Liver (tissue), 9 donors: ENCODE results near the gene LMNTD2. TPM values are rescaled to one million over a fixed set of nuclear protein-coding genes. Genes with fewer than 3 reads are reported as not detected.

Source experiments
- DNase-seq: peaks from one replicate; pipeline ENCODE4 v3.0.0-alpha.2; 2017; ENCODE audit warnings: low spot score
- H3K27ac ChIP-seq, 2 donors: one replicate each; pipeline ENCODE4 v1.7.0; 2013; ENCODE audit warnings: inconsistent platforms in 2 of 2, low read length in 2 of 2, control low read depth in 1 of 2, low read depth in 1 of 2, mild to moderate bottlenecking in 1 of 2
- H3K27me3 ChIP-seq, 4 donors: one replicate each; pipeline versions ENCODE4 v1.6.1 to v1.7.0; 2013; ENCODE audit warnings: low read length in 3 of 4, inconsistent platforms in 1 of 4, mild to moderate bottlenecking in 1 of 4, moderate library complexity in 1 of 4; ENCODE audit not compliant: control insufficient read depth in 4 of 4, insufficient read depth in 4 of 4
- H3K36me3 ChIP-seq, 4 donors: one replicate each; pipeline versions ENCODE4 v1.6.1 to v1.7.0; 2013; ENCODE audit warnings: low read length in 3 of 4, mild to moderate bottlenecking in 3 of 4, low read depth in 1 of 4, moderate library complexity in 1 of 4; ENCODE audit not compliant: control insufficient read depth in 4 of 4, insufficient read depth in 3 of 4
- H3K4me1 ChIP-seq, 4 donors: one replicate each; pipeline versions ENCODE4 v1.6.1 to v1.7.0; 2013; ENCODE audit warnings: low read length in 3 of 4, mild to moderate bottlenecking in 3 of 4, moderate library complexity in 1 of 4; ENCODE audit not compliant: control insufficient read depth in 4 of 4, insufficient read depth in 4 of 4
- H3K4me3 ChIP-seq, 3 donors: one replicate each; pipeline versions ENCODE4 v1.6.1 to v1.7.0; 2013; ENCODE audit warnings: low read length in 3 of 3, control low read depth in 1 of 3, low read depth in 1 of 3, mild to moderate bottlenecking in 1 of 3
- H3K9ac ChIP-seq, 2 donors: one replicate each; pipeline ENCODE4 v1.7.0; 2013; ENCODE audit warnings: low read length in 2 of 2, mild to moderate bottlenecking in 2 of 2, moderate library complexity in 2 of 2, control low read depth in 1 of 2, low read depth in 1 of 2
- H3K9me3 ChIP-seq, 4 donors: one replicate each; pipeline versions ENCODE4 v1.6.1 to v1.7.0; 2013; ENCODE audit warnings: low read length in 3 of 4; ENCODE audit not compliant: control insufficient read depth in 4 of 4
- ATF3 ChIP-seq: IDR thresholded peaks from 2 replicates; pipeline ENCODE4 v1.6.1; 2016; ENCODE audit warnings: antibody characterized with exemption
- CTCF ChIP-seq: fragments of 150-350 bp; IDR thresholded peaks from 2 replicates; pipeline ENCODE4 v1.5.1; 2017; ENCODE audit warnings: improper control_type of control experiment, low read depth, low read length; ENCODE audit not compliant: missing input control
- EGR1 ChIP-seq, 2 donors: IDR thresholded peaks; 2 replicates each; pipeline ENCODE4 v1.6.1; 2016 to 2018; ENCODE audit warnings: antibody characterized with exemption in 2 of 2, low read depth in 2 of 2
- FOXA1 ChIP-seq: IDR thresholded peaks from 2 replicates; pipeline ENCODE4 v1.6.1; 2016; ENCODE audit warnings: antibody characterized with exemption
- FOXA2 ChIP-seq: IDR thresholded peaks from 2 replicates; pipeline ENCODE4 v1.6.1; 2016; ENCODE audit warnings: antibody characterized with exemption
- GABPA ChIP-seq, 2 donors: IDR thresholded peaks in 1 of 2; conservative IDR thresholded peaks in 1 of 2; 2 replicates each; pipeline ENCODE4 v1.6.1; 2016; ENCODE audit warnings: antibody characterized with exemption in 2 of 2, mild to moderate bottlenecking in 1 of 2, moderate library complexity in 1 of 2
- HNF4A ChIP-seq, 2 donors: conservative IDR thresholded peaks; 2 replicates each; pipeline ENCODE4 v1.6.1; 2016; ENCODE audit warnings: antibody characterized with exemption in 2 of 2, mild to moderate bottlenecking in 2 of 2
- HNF4G ChIP-seq: IDR thresholded peaks from 2 replicates; pipeline ENCODE4 v1.6.1; 2016; ENCODE audit warnings: antibody characterized with exemption
- JUND ChIP-seq, 2 donors: IDR thresholded peaks; 2 replicates each; pipeline ENCODE4 v1.6.1; 2016; ENCODE audit warnings: antibody characterized with exemption in 2 of 2
- NR2F2 ChIP-seq: IDR thresholded peaks from 2 replicates; pipeline ENCODE4 v1.6.1; 2016; ENCODE audit warnings: antibody characterized with exemption
- RAD21 ChIP-seq, 2 donors: IDR thresholded peaks; 2 replicates each; pipeline ENCODE4 v1.6.1; 2016; ENCODE audit warnings: antibody characterized with exemption in 2 of 2, mild to moderate bottlenecking in 2 of 2
- REST ChIP-seq: IDR thresholded peaks from 2 replicates; pipeline ENCODE4 v1.6.1; 2016; ENCODE audit warnings: antibody characterized with exemption, mild to moderate bottlenecking
- RXRA ChIP-seq, 2 donors: IDR thresholded peaks; 2 replicates each; pipeline ENCODE4 v1.6.1; 2017 to 2018; ENCODE audit warnings: antibody characterized with exemption in 2 of 2, mild to moderate bottlenecking in 1 of 2
- SP1 ChIP-seq: IDR thresholded peaks from 2 replicates; pipeline ENCODE4 v1.6.1; 2018; ENCODE audit warnings: antibody characterized with exemption, mild to moderate bottlenecking
- TAF1 ChIP-seq: conservative IDR thresholded peaks from 2 replicates; pipeline ENCODE4 v1.6.1; 2016; ENCODE audit warnings: antibody characterized with exemption, mild to moderate bottlenecking
- YY1 ChIP-seq: IDR thresholded peaks from 2 replicates; pipeline ENCODE4 v1.6.1; 2016; ENCODE audit warnings: antibody characterized with exemption, mild to moderate bottlenecking
- ZBTB33 ChIP-seq: IDR thresholded peaks from 2 replicates; pipeline ENCODE4 v1.6.1; 2016; ENCODE audit warnings: antibody characterized with exemption
- WGBS: extraction: QIAGEN DNeasy Blood & Tissue Kit; methylation state at CpG from one replicate; pipeline ENCODE4 v1.1.7; 2013; 5-methylcytosine and 5-hydroxymethylcytosine counted together
- polyA plus RNA-seq, 2 donors: library from polyadenylated mRNA; stranded (reverse) in 1 of 2; unstranded in 1 of 2; fragments of 200-250 nt in 1 of 2; fragments of >200 nt in 1 of 2; fragmentation: Nextera tagmentation in 1 of 2; extraction: Ambion mirVana in 1 of 2; gene quantifications; one replicate each; pipeline versions ENCODE4 v1.2.1 to v1.2.3, GENCODE V29; 2013 to 2015
- total RNA-seq, 2 donors: library from RNA; depleted of rRNA; stranded (reverse); fragments of >200 nt; gene quantifications; one replicate each; pipeline ENCODE4 v1.2.3, GENCODE V29; 2014
- TF ChIP-seq, protein P1 (sequence below): IDR thresholded peaks from 2 replicates; pipeline ENCODE4 v1.6.1; 2016; ENCODE audit warnings: antibody characterized with exemption
- donor health status: healthy.
- donor health status: healthy.
- donor health status: healthy.
- donor health status: healthy.
- donor health status: healthy.

The LMNTD2 gene
- total and polyA plus RNA-seq, 4 donors: 1.2 to 4.6 (median 2.3) TPM

DNA sequence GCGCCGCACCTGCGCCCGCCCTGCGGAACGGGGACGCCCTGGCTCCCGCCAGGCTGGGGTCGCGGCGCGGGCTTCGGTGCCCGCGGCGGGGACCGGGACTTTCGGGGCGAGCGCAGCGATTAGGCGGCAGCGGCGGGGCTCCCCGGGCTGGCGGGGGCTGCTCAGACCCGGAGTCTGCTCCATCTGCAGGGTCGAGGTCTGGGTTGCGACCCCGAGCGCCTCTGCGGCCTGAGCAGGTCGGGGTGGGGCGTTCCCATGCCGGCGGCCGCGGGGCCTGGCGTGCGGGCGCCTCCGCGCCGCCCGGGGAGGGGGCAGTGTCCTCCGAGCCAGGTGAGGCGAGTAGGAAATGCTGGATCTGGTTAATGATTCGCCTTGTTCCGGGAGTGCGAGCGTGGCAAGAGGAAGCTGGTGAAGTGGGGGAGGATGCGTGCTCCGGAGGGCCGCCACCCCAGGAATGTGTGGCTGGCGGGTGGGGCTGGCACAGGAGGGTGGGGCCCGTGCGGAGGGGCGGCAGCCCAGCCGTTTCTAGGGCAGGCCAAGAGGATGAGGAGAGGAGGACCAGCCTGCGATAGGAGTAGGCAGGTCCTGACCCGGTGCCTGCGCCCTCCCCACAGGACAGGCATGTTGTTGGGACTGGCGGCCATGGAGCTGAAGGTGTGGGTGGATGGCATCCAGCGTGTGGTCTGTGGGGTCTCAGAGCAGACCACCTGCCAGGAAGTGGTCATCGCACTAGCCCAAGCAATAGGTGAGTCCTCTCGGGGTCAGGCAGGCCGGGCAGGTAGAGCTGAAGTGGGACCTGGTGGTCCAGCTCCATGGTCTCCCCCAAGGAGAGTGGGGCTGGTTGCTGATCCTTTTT lies 838 bp upstream of the LMNTD2 start:
- peak; percentile 64 for DNase-seq
- no peaks in the 10 kb centered on the region for H3K9me3 ChIP-seq
- H3K27ac ChIP-seq: peak overlapping the region; percentile 49 to 93
- H3K27me3 ChIP-seq: no peaks in the 10 kb centered on the region
- peak overlapping the region in 1 of 2 donors; percentile 51 for H3K9ac ChIP-seq
- peaks cover 17 to 30% (median 22%) of the 10 kb centered on the region in 4 donors for H3K4me1 ChIP-seq
- H3K4me3 ChIP-seq: peak overlapping the region; percentile 7 to 95 (median 60)
- H3K36me3 ChIP-seq: peaks cover 0 to 8% (median 6%) of the 10 kb centered on the region in 4 donors
- WGBS: 6% methylated on average over 67 of the region's 67 CpGs
- TF ChIP-seq RAD21 (IDR thresholded peaks at IDR 0.05) (peak in 1 of 2 donors; percentile 12), RXRA (IDR thresholded peaks at IDR 0.05) (no peak), HNF4A (conservative IDR thresholded peaks at IDR 0.05) (peak in 1 of 2 donors; percentile 34), YY1 (no peak), HNF4G (no peak), EGR1 (IDR thresholded peaks at IDR 0.05; ENCODE audit: low read depth in 2 of 2) (peak in 1 of 2 donors; percentile 28), SP1 (peak; percentile 66), GABPA (IDR thresholded peaks at IDR 0.05 in 1 of 2, conservative IDR thresholded peaks at IDR 0.05 in 1 of 2) (peak in 1 of 2 donors; percentile 61)
- TF ChIP-seq, protein P1, sequence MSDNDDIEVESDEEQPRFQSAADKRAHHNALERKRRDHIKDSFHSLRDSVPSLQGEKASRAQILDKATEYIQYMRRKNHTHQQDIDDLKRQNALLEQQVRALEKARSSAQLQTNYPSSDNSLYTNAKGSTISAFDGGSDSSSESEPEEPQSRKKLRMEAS: peak; percentile 20

- DNase-seq: no peak
- peak overlapping the region; percentile 1 to 13 for H3K9ac ChIP-seq
- peak overlapping the region; percentile 76 to 88 for H3K27ac ChIP-seq
- peak in 1 of 2 donors; percentile 49 for TF ChIP-seq EGR1 (IDR thresholded peaks at IDR 0.05; ENCODE audit: low read depth in 2 of 2)
- TF ChIP-seq SP1: no peak
- no peak for TF ChIP-seq JUND (IDR thresholded peaks at IDR 0.05)
- peak; percentile 19 to 69 for TF ChIP-seq RXRA (IDR thresholded peaks at IDR 0.05)
- TF ChIP-seq HNF4G: no peak
- TF ChIP-seq FOXA2: no peak
- TF ChIP-seq NR2F2: peak; percentile 9
- TF ChIP-seq, protein P1: no peak
- TF ChIP-seq RAD21 (IDR thresholded peaks at IDR 0.05): peak in 1 of 2 donors; percentile 10
- TF ChIP-seq YY1: no peak
- peak; percentile 18 to 35 for TF ChIP-seq HNF4A (conservative IDR thresholded peaks at IDR 0.05)
- no peak for TF ChIP-seq ATF3
- no peak for TF ChIP-seq ZBTB33
- peak; percentile 43 for TF ChIP-seq REST
- peak in 1 of 2 donors; percentile 68 for TF ChIP-seq GABPA (IDR thresholded peaks at IDR 0.05 in 1 of 2, conservative IDR thresholded peaks at IDR 0.05 in 1 of 2)
- TF ChIP-seq FOXA1: no peak
- TF ChIP-seq TAF1: no peak
- no peak for TF ChIP-seq CTCF
- 33% methylated on average over 18 of the region's 18 CpGs for WGBS
- H3K27me3 ChIP-seq: no peaks in the 10 kb centered on the region
- H3K4me1 ChIP-seq: peaks cover 17 to 33% (median 22%) of the 10 kb centered on the region in 4 donors
- H3K4me3 ChIP-seq: peak overlapping the region; percentile 65 to 95 (median 67)
- peaks cover 0 to 8% (median 6%) of the 10 kb centered on the region in 4 donors for H3K36me3 ChIP-seq
- H3K9me3 ChIP-seq: no peaks in the 10 kb centered on the region
Measured at GRCh38 chr11:559712-560304, 730 bp downstream of the LMNTD2 start.
